ENCODE results near the gene USP36. TPM values are rescaled to one million over a fixed set of nuclear protein-coding genes. Genes with fewer than 3 reads are reported as not detected.
"Not testable (repeated sequence)": the region's sequence is repeated elsewhere in the genome, so short reads cannot be mapped to it uniquely, and the experiment has no call there.

Gene USP36
- total and polyA plus RNA-seq, 5 donors = 16.2 to 42.9 (median 26.6) TPM

DNA sequence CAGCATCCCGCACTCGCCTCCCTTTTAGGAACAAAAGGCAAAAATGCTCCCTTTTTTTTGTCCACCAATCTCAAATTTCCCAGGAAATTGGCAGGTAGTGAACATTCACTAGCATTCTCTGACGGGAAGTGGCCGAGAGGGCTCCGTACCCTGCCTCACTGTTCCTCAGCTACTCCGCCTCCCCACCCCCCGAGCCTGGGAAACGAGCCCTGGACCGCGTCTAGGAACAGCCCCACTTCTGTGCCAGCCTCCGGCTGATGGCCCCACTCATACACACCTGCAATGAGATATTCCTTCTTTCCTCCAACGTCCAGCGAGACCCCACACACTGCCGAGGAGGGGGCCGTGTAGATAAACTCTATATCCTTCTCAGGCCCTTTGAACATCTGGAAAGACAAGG, 30.0 kb upstream of the USP36 start:
- intact Hi-C loops (cut with DNase I) = no loop called here
- DNase-seq = no peak
- H3K9me3 ChIP-seq (ENCODE audit: control insufficient read depth, low read length) = no peaks in the 10 kb centered on the region
- peaks cover 6% of the 10 kb centered on the region for H3K4me1 ChIP-seq (ENCODE audit: control insufficient read depth, insufficient read depth, low read length)
- 78% methylated on average over 15 of the region's 15 CpGs for WGBS
- H3K27me3 ChIP-seq (ENCODE audit: control insufficient read depth, insufficient read depth) = no peaks in the 10 kb centered on the region
- H3K27ac ChIP-seq (ENCODE audit: low read length) = no peak overlapping the region
- H3K4me3 ChIP-seq (ENCODE audit: low read length) = no peak overlapping the region
- ATAC-seq = no peak

DNA sequence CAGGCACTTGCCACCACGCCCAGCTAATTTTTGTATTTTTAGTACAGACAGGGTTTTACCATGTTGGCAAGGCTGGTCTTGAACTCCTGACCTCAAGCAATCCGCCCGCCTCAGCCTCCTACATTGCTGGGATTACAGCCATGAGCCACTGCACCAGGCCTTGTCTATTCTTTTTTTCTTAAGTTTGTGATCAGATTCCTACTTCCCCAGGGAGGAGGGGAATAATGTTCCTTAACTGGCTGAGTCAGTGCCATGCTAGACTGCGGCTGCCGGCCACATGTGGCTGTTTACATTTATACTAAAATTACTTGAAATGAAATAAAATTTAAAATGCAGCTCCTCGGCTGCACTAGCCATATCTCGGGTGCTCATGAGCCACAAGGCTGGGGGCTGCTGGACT, 27.8 kb upstream of the USP36 start:
- DNase-seq = no peak
- no peak overlapping the region for H3K27ac ChIP-seq (ENCODE audit: low read length)
- H3K4me3 ChIP-seq (ENCODE audit: low read length) = no peak overlapping the region
- intact Hi-C loops (cut with DNase I) = loop anchor here in 2 of 4 donors (5.0 to 10.0 kb wide), 2 partner anchors 56 to 104 kb away; partner anchors contain the start of gene TIMP2 (in 2 of the 2)
- 84% methylated on average over 7 of the region's 7 CpGs for WGBS
- no peak for ATAC-seq
- H3K4me1 ChIP-seq (ENCODE audit: control insufficient read depth, insufficient read depth, low read length) = no peaks in the 10 kb centered on the region
- no peaks in the 10 kb centered on the region for H3K9me3 ChIP-seq (ENCODE audit: control insufficient read depth, low read length)
- H3K27me3 ChIP-seq (ENCODE audit: control insufficient read depth, insufficient read depth) = no peaks in the 10 kb centered on the region

- WGBS = 83% methylated on average over 3 of the region's 3 CpGs
- not testable (repeated sequence) for H3K4me1 ChIP-seq (ENCODE audit: control insufficient read depth, insufficient read depth, low read length); H3K27ac ChIP-seq (ENCODE audit: low read length); DNase-seq; H3K27me3 ChIP-seq (ENCODE audit: control insufficient read depth, insufficient read depth); H3K9me3 ChIP-seq (ENCODE audit: control insufficient read depth, low read length); H3K4me3 ChIP-seq (ENCODE audit: low read length); ATAC-seq
- intact Hi-C loops (cut with DNase I) = loop anchor here in 2 of 4 donors (5.0 to 10.0 kb wide), 2 partner anchors 58 to 105 kb away; partner anchors contain the start of gene TIMP2 (in 2 of the 2)
Observed at GRCh38 chr17:78867046-78867445, 26.4 kb upstream of the USP36 start.

DNA sequence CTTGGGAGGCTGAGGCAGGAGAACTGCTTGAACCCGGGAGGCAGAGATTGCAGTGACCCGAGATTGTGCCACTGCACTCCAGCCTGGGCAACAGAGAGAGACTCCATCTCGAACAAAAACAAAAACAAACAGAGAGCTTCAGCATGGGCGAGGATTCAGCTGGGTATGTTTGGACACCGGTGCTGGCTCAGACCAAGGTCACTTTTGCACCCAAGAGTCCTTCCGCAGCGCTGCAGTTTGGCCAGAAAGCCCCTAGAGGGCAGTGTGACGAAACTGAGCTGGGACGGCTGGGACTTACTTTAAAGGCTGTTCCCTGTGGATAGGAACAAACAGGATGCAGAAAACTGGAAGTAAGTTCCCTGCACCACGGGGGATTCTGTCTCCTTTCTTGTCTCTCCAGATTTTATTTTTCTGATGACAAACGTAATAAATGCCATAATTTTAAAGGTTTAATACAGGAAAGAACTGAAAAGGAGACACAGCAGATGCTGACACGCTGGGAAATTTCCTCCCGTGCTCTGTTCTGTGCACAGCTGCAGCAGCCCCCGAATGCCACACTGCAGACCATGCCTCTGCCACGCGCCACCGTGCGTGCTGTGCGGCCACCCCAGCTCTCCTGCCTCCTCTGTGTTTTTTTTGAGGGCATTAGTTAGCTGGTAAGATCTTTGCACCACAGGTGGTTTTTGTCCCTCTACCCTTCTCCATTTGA, 25.2 kb upstream of the USP36 start:
- 25% methylated on average over 19 of the region's 19 CpGs for WGBS

GRCh38 chr17:78864117-78864516, 23.5 kb upstream of the USP36 start:
- Histone ChIP-seq H3K4me3 (ENCODE audit: low read length) (no peak overlapping the region), H3K27ac (ENCODE audit: low read length) (no peak overlapping the region), H3K9me3 (ENCODE audit: control insufficient read depth, low read length) (no peaks in the 10 kb centered on the region), H3K27me3 (ENCODE audit: control insufficient read depth, insufficient read depth) (no peaks in the 10 kb centered on the region), H3K4me1 (ENCODE audit: control insufficient read depth, insufficient read depth, low read length) (no peaks in the 10 kb centered on the region)
- WGBS = 48% methylated on average over 1 of the region's 1 CpG
- DNase-seq (no peak), ATAC-seq (no peak)
- intact Hi-C loops (cut with DNase I) = loop anchor here (2.0 to 10.0 kb wide), 3 partner anchors 61 to 107 kb away; partner anchors contain the start of gene TIMP2 (in 2 of the 4)

More for the DNA sequence above, 25.2 kb upstream of the USP36 start:
- DNase-seq (peak; percentile 77 to 92 (median 91)), ATAC-seq (peak; percentile 73 to 79)
- Histone ChIP-seq H3K27ac (ENCODE audit: low read length) (no peak overlapping the region), H3K27me3 (ENCODE audit: control insufficient read depth, insufficient read depth) (no peaks in the 10 kb centered on the region), H3K4me3 (ENCODE audit: low read length) (no peak overlapping the region), H3K4me1 (ENCODE audit: control insufficient read depth, insufficient read depth, low read length) (no peaks in the 10 kb centered on the region), H3K9me3 (ENCODE audit: control insufficient read depth, low read length) (no peaks in the 10 kb centered on the region)
- intact Hi-C loops (cut with DNase I) = loop anchor here in 3 of 4 donors (2.0 to 10.0 kb wide), 3 partner anchors 59 to 106 kb away; partner anchors contain the start of gene TIMP2 (in 2 of the 3)

DNA sequence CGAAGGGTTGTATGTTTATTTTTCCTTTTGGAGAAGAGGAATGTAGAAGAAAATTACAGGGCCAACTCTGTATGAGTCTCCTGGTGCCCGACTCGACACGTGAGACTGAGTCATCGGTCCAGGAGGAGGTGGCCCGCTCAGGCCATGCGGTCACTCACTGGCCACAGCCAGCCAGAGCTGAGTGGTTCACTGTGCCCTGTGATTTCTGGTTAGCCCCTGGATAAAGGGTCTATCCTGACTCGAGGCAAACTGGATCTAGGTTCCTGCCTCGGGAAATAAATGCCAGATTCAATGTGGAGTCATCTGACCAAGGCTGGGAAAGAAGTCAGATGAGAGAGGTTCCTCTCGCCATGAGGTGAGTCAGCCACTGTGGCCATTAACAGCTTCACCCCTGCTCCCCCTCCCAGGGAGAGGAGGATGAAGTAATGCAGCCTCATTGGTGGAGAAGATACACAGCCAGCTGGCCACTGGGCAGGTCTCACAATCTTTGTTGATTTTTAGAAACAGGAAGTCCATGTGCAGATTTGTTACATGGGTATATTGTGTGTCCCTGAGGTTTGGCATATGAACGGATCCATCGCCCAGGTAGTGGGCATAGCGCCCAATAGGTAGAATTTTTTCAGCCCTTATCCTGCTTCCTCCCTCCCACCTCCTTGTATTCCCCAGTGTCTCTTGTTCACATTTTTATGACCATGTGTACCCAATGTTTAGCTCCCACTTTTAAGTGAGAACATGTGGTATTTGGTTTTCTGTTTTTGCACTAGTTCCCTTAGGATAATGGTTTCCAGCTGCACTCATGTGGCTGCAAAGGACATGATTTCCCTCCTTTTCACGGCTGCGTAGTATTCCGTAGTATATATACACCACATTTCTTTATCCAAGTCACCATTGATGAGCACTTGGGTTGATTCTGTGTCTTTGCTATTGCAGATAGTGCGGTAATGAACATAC, 21.7 kb upstream of the USP36 start:
- no peaks in the 10 kb centered on the region for H3K9me3 ChIP-seq (ENCODE audit: control insufficient read depth, low read length)
- no peaks in the 10 kb centered on the region for H3K4me1 ChIP-seq (ENCODE audit: control insufficient read depth, insufficient read depth, low read length)
- H3K27me3 ChIP-seq (ENCODE audit: control insufficient read depth, insufficient read depth) = no peaks in the 10 kb centered on the region
- peak; percentile 90 to 92 for ATAC-seq
- 69% methylated on average over 17 of the region's 17 CpGs for WGBS
- intact Hi-C loops (cut with DNase I) = loop anchor here in 3 of 4 donors (5.0 to 10.0 kb wide), 2 partner anchors 62 to 105 kb away; partner anchors contain the start of gene TIMP2 (in 2 of the 3)
- DNase-seq = peak; percentile 84 to 89 (median 85)
- no peak overlapping the region for H3K4me3 ChIP-seq (ENCODE audit: low read length)
- H3K27ac ChIP-seq (ENCODE audit: low read length) = peak overlapping the region; percentile 66

DNA sequence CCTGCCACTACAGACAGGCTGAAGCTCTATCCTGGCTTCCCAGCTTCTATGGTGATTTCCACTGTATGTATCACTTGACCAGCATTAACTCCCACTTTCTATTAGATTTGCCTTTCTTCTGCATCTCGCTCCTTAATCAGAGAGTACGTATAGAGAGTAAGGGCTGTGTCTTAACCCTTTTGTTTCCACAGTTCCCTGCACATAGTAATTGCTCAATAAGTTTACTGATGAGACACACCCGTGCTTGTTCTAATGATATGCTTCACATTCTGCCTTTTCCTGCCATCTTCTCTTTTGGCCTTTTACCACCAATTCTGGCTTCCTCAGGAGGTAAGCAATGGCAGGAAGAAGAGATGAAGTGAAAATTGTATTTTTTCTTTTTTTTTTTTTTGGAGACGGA, 20.6 kb upstream of the USP36 start:
- DNase-seq (no peak), ATAC-seq (no peak)
- H3K9me3 ChIP-seq (ENCODE audit: control insufficient read depth, low read length) = no peaks in the 10 kb centered on the region
- intact Hi-C loops (cut with DNase I) = loop anchor here in 3 of 4 donors (5.0 to 10.0 kb wide), 2 partner anchors 64 to 106 kb away; partner anchors contain the start of gene TIMP2 (in 2 of the 3)
- no peaks in the 10 kb centered on the region for H3K4me1 ChIP-seq (ENCODE audit: control insufficient read depth, insufficient read depth, low read length)
- 84% methylated on average over 4 of the region's 4 CpGs for WGBS
- no peaks in the 10 kb centered on the region for H3K27me3 ChIP-seq (ENCODE audit: control insufficient read depth, insufficient read depth)
- H3K4me3 ChIP-seq (ENCODE audit: low read length) = no peak overlapping the region
- peak overlapping the region; percentile 66 for H3K27ac ChIP-seq (ENCODE audit: low read length)

DNA sequence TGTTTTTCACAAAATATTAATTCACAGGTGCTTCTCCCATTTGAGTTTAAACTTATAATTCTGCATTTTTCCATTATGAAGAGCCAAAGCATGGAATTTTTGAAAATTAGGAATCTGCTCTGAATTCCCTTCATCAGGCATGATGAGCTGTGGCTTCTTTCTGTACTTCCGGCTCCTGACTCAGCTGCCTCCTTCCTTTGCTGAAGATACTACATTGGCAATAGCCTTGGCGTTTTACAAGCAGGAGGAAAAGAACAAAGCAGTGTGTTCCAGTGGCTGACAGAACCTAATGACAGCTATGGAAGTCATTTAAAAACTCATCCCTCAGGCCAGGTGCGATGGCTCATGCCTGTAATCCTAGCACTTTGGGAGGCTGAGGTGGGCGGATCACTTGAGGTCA, 18.4 kb upstream of the USP36 start:
- no peaks in the 10 kb centered on the region for H3K4me1 ChIP-seq (ENCODE audit: control insufficient read depth, insufficient read depth, low read length)
- ATAC-seq (no peak), DNase-seq (no peak)
- WGBS = 87% methylated on average over 4 of the region's 4 CpGs
- no peak overlapping the region for H3K4me3 ChIP-seq (ENCODE audit: low read length)
- intact Hi-C loops (cut with DNase I) = no loop called here
- H3K27me3 ChIP-seq (ENCODE audit: control insufficient read depth, insufficient read depth) = no peaks in the 10 kb centered on the region
- no peak overlapping the region for H3K27ac ChIP-seq (ENCODE audit: low read length)
- H3K9me3 ChIP-seq (ENCODE audit: control insufficient read depth, low read length) = no peaks in the 10 kb centered on the region

DNA sequence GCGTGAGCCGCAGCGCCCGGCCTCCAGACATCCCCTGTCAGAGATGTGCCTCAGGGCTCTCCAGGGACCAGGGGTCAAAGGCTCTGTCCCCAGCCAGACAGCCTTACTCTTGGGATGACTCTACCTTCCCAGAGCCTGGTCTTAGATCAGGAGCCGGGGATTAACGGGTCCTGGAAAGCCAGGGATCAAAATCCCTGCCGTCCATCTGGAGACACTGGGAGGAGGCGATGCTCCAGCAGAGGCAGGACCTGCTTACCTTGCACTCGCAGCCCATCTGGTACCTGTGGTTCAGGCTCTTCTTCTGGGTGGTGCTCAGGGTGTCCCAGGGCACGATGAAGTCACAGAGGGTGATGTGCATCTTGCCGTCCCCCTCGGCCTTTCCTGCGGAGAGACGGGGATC, 16.7 kb upstream of the USP36 start:
- no peak overlapping the region for H3K27ac ChIP-seq (ENCODE audit: low read length)
- DNase-seq (no peak), ATAC-seq (no peak)
- H3K4me3 ChIP-seq (ENCODE audit: low read length) = no peak overlapping the region
- no peaks in the 10 kb centered on the region for H3K27me3 ChIP-seq (ENCODE audit: control insufficient read depth, insufficient read depth)
- whole genome bisulfite sequencing = 95% methylated on average over 14 of the region's 14 CpGs
- H3K4me1 ChIP-seq (ENCODE audit: control insufficient read depth, insufficient read depth, low read length) = no peaks in the 10 kb centered on the region
- intact Hi-C loops (cut with DNase I) = no loop called here
- no peaks in the 10 kb centered on the region for H3K9me3 ChIP-seq (ENCODE audit: control insufficient read depth, low read length)

- ATAC-seq (peak in 1 of 2 donors; percentile 19), DNase-seq (peak in 1 of 3 donors; percentile 66)
- Histone ChIP-seq H3K4me3 (ENCODE audit: low read length) (no peak overlapping the region), H3K27me3 (ENCODE audit: control insufficient read depth, insufficient read depth) (no peaks in the 10 kb centered on the region), H3K27ac (ENCODE audit: low read length) (no peak overlapping the region), H3K4me1 (ENCODE audit: control insufficient read depth, insufficient read depth, low read length) (no peaks in the 10 kb centered on the region), H3K9me3 (ENCODE audit: control insufficient read depth, low read length) (no peaks in the 10 kb centered on the region)
- WGBS = 93% methylated on average over 25 of the region's 25 CpGs
- intact Hi-C loops (cut with DNase I) = no loop called here
Observed at GRCh38 chr17:78855561-78856165, 15.0 kb upstream of the USP36 start.
